MCF 10A (cell line): ENCODE results near the gene GLI2. TPM values are rescaled to one million over a fixed set of nuclear protein-coding genes. Genes with fewer than 3 reads are reported as not detected.

Experiments
- BruUV-seq: library from RNA; stranded (reverse); fragments of 400-500 nt; replicated peaks from 2 replicates; lab custom pipeline; 2021; lab: Mats Ljungman, UMichigan
- CTCF ChIA-PET: fragments of 300-600 bp; sonication (Branson Sonifier 250); formaldehyde crosslinking; extraction: SDS; loops from one replicate; lab custom pipeline; 2021; ENCODE audit warnings: antibody characterized with exemption, inconsistent platforms; lab: Yijun Ruan, JAX
- POLR2A ChIA-PET: fragments of 300-600, 350-650 bp; sonication (Branson Sonifier 250); formaldehyde crosslinking; extraction: SDS; loops from one replicate; lab custom pipeline; 2020; ENCODE audit warnings: antibody characterized with exemption, inconsistent platforms; lab: Yijun Ruan, JAX
- DNase-seq: peaks from one replicate; pipeline ENCODE4 v3.0.0-alpha.2; 2018; ENCODE audit not compliant: unreplicated experiment
- H3K27ac Mint-ChIP-seq: one replicate; pipeline ENCODE4 v1.8.0; 2022; ENCODE audit warnings: mild to moderate bottlenecking, low read depth, mixed read lengths; ENCODE audit not compliant: unreplicated experiment
- H3K27me3 Mint-ChIP-seq: one replicate; pipeline ENCODE4 v1.8.0; 2022; ENCODE audit warnings: mixed read lengths; ENCODE audit not compliant: insufficient read depth, unreplicated experiment
- H3K36me3 Mint-ChIP-seq: one replicate; pipeline ENCODE4 v1.8.0; 2022; ENCODE audit warnings: mild to moderate bottlenecking, moderate library complexity, mixed read lengths; ENCODE audit not compliant: insufficient read depth, unreplicated experiment
- H3K4me1 Mint-ChIP-seq: one replicate; pipeline ENCODE4 v1.8.0; 2022; ENCODE audit warnings: mixed read lengths; ENCODE audit not compliant: insufficient read depth, unreplicated experiment
- H3K4me3 Mint-ChIP-seq: one replicate; pipeline ENCODE4 v1.8.0; 2022; ENCODE audit warnings: mild to moderate bottlenecking, moderate library complexity, mixed read lengths; ENCODE audit not compliant: unreplicated experiment
- H3K9me3 Mint-ChIP-seq: one replicate; pipeline ENCODE4 v1.8.0; 2022; ENCODE audit warnings: mixed read lengths; ENCODE audit not compliant: unreplicated experiment
- intact Hi-C: fragments of 100-400 bp; cut with micrococcal nuclease; formaldehyde crosslinking; loops from 2 replicates; pipeline ENCODE4 v1.14.1; 2022
- total RNA-seq: library from RNA; stranded (reverse); gene quantifications from 2 replicates; pipeline ENCODE4 v1.2.3, GENCODE V29; 2022
- TF ChIP-seq, protein P1 (sequence below): fragments of 200-600 bp; IDR thresholded peaks from one replicate; pipeline ENCODE4 v1.8.0; 2022; ENCODE audit warnings: antibody characterized with exemption, mild to moderate bottlenecking; ENCODE audit not compliant: unreplicated experiment

Gene GLI2
- total RNA-seq, 1 experiment from 2014 or later, result 0.61 TPM

DNA sequence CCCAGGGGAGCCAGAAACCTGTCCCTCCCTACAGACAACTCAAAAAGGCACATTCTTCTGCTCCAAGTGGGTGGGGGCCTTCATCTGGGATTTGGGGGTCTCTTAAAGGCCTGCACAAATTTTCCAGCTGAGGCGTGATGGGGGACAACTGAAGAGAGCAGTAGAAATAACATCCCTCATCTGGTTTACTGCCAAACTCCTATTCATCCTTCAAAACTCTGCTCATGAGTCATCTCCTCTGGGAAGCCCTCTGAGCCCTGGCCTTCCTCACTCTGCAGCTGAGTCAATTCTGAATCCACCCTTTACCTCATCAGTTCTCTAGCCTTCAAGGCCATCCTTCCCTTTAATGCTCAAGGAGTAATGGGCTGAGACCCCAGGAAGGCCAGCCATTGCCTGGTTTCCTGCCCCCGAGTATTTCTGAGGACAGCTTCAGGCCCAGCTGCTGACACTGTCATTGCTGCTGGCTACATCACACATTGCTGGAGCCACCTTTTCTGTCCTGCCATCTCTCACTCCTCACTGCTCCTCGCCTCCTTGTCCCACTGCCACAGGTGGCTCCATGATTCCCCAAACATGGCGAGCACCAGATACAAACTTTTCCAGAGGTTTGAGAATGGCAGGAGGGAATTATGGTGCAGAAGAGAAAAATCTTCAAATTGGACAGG is 32.2 kb upstream of the GLI2 start:
- POLR2A ChIA-PET, result no interaction called here
- BruUV-seq, result no TSS peak
- no peaks in the 10 kb centered on the region for H3K27me3 Mint-ChIP-seq
- no peak overlapping the region for H3K27ac Mint-ChIP-seq
- peak; percentile 91 for DNase-seq
- TF ChIP-seq, protein P1, sequence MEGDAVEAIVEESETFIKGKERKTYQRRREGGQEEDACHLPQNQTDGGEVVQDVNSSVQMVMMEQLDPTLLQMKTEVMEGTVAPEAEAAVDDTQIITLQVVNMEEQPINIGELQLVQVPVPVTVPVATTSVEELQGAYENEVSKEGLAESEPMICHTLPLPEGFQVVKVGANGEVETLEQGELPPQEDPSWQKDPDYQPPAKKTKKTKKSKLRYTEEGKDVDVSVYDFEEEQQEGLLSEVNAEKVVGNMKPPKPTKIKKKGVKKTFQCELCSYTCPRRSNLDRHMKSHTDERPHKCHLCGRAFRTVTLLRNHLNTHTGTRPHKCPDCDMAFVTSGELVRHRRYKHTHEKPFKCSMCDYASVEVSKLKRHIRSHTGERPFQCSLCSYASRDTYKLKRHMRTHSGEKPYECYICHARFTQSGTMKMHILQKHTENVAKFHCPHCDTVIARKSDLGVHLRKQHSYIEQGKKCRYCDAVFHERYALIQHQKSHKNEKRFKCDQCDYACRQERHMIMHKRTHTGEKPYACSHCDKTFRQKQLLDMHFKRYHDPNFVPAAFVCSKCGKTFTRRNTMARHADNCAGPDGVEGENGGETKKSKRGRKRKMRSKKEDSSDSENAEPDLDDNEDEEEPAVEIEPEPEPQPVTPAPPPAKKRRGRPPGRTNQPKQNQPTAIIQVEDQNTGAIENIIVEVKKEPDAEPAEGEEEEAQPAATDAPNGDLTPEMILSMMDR, result no peak
- CTCF ChIA-PET, result interaction anchor here (0.6 to 26.2 kb wide), 6 partner anchors 8 to 649 kb away, joined by 3 to 541 read pairs (median 4); no protein-coding TSS in a partner anchor
- no peaks in the 10 kb centered on the region for H3K36me3 Mint-ChIP-seq
- H3K9me3 Mint-ChIP-seq, result no peaks in the 10 kb centered on the region
- H3K4me3 Mint-ChIP-seq, result no peak overlapping the region
- H3K4me1 Mint-ChIP-seq, result peaks cover 19% of the 10 kb centered on the region
- intact Hi-C loops, result no loop called here

DNA sequence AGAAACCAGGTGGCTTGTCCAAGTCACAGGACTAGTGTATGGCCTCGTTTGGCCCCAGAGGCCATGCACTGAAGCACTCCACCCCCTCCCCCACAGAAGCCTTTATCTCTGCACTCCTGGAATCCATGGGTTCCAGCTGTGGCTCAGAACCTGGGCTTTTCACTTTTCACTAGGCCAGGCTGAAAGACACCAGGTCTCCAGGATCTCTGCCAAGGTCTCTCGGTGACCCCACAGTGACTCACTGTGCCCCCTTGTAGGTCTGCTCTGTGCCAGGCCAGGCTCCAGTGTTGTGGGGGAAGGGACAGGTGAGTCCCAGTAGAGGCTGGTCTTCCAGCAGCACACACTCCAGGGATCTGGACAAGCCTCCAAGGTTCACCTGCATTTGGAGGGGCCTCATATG is 31.0 kb upstream of the GLI2 start:
- H3K4me3 Mint-ChIP-seq, result no peak overlapping the region
- no peaks in the 10 kb centered on the region for H3K9me3 Mint-ChIP-seq
- DNase-seq, result peak; percentile 25
- no TSS peak for BruUV-seq
- ChIA-PET CTCF (interaction anchor here (0.6 to 26.2 kb wide), 4 partner anchors 9 to 680 kb away, joined by 3 to 541 read pairs (median 8); no protein-coding TSS in a partner anchor), POLR2A (interaction anchor here (0.6 kb wide), 1 partner anchor 46 kb away, joined by 3 read pairs; no protein-coding TSS in a partner anchor)
- intact Hi-C loops, result no loop called here
- H3K27ac Mint-ChIP-seq, result no peak overlapping the region
- H3K27me3 Mint-ChIP-seq, result no peaks in the 10 kb centered on the region
- TF ChIP-seq, protein P1, result no peak
- H3K36me3 Mint-ChIP-seq, result no peaks in the 10 kb centered on the region
- H3K4me1 Mint-ChIP-seq, result peaks cover 19% of the 10 kb centered on the region

DNA sequence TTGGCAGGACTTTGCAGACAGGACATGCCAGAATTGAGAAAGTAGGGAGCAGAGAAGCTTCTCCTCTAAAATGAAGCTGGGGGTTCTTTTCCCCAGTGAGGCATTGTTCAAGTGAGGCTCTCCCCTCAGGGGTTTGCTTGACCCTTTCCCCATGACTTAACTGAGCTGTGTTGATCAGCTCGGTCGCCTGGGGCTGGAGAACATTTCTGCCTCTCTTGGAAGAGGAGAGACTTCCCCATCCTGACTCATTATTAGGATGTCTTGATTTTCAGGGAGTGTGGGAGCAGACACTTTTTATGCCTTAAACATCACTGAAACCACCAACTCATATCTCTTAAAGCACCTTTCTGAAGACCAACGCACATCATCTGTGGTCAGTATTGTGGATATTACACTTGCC is 27.9 kb upstream of the GLI2 start:
- no peaks in the 10 kb centered on the region for H3K36me3 Mint-ChIP-seq
- TF ChIP-seq, protein P1, result no peak
- no peak overlapping the region for H3K27ac Mint-ChIP-seq
- H3K9me3 Mint-ChIP-seq, result no peaks in the 10 kb centered on the region
- CTCF ChIA-PET, result interaction anchor here (1.7 to 26.2 kb wide), 3 partner anchors 12 to 373 kb away, joined by 3 to 541 read pairs (median 13); no protein-coding TSS in a partner anchor
- POLR2A ChIA-PET, result interaction anchor here (0.6 kb wide), 1 partner anchor 367 kb away, joined by 4 read pairs; no protein-coding TSS in a partner anchor
- BruUV-seq, result no TSS peak
- peaks cover 17% of the 10 kb centered on the region for H3K4me1 Mint-ChIP-seq
- DNase-seq, result no peak
- H3K4me3 Mint-ChIP-seq, result no peak overlapping the region
- intact Hi-C loops, result no loop called here
- H3K27me3 Mint-ChIP-seq, result no peaks in the 10 kb centered on the region

DNA sequence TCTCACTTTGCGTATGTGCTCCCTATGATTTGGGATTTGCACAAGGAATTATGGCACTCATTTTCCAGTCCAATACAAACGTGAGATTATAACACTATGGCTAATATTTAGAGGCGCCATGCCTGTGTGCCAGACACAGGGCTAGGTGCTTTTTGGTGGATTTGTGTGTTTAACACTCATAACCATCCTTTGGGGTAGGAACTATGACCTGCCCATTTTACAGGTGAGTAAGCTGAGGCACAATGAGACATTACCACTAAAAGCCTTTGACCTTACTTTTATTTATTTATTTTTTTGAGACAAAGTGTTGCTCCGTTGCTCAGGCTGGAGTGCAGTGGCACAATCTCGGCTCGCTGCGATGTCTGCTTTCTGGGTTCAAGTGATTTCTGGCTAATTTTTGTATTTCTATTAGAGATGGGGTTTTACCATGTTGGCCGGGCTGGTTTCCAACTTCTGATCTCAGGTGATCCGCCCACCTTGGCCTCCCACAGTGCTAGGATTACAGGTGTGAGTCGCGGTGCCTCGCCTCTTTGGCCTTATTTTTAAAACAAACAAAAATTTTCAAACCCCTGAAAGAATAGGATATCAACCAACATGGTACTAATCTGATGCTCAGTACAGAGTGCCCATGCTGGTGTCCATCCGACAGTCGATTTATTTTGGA is 26.6 kb upstream of the GLI2 start:
- H3K27me3 Mint-ChIP-seq, result no peaks in the 10 kb centered on the region
- POLR2A ChIA-PET, result no interaction called here
- intact Hi-C loops, result no loop called here

More for the DNA sequence above, 26.6 kb upstream of the GLI2 start:
- TF ChIP-seq, protein P1, result no peak
- DNase-seq, result no peak
- no peak overlapping the region for H3K27ac Mint-ChIP-seq
- BruUV-seq, result no TSS peak
- CTCF ChIA-PET, result interaction anchor here (0.6 kb wide), 2 partner anchors 101 to 361 kb away, joined by 3 to 4 read pairs; no protein-coding TSS in a partner anchor
- no peaks in the 10 kb centered on the region for H3K9me3 Mint-ChIP-seq
- H3K4me1 Mint-ChIP-seq, result peaks cover 6% of the 10 kb centered on the region
- no peaks in the 10 kb centered on the region for H3K36me3 Mint-ChIP-seq
- no peak overlapping the region for H3K4me3 Mint-ChIP-seq
